ENCODE data around the gene CGN. TPM values are rescaled to one million over a fixed set of nuclear protein-coding genes. Genes with fewer than 3 reads are reported as not detected.

CGN gene
- total and polyA plus RNA-seq, 2 donors (not counting 3 experiments of a cell fraction or from before 2014, with no cell fraction given): 0.32 to 0.73 TPM

DNA sequence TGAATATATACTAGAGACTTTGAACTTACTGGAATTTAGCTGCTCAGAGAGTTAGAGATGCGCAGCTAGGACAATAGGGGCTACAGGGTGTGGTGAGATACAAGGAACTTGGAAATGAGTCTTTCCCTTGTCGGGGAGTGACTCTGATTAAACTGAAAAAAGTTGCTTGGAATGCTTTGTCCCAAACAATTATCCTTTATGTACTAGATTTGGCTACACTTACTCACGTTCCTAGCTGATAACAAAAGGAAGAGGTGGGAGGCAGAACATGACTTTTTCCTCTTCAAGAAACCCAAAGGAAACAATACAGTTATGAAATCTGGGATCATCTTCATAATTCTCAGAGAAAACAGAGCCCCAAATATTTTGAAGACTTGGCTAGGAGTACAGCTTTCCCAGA lies 6.9 kb upstream of the CGN start:
- no peak for DNase-seq (ENCODE audit: low read depth, low spot score)
- no peak overlapping the region for H2AFZ ChIP-seq (ENCODE audit: low read depth, low read length)
- intact Hi-C loops (cut with micrococcal nuclease): no loop called here
- H3K79me2 ChIP-seq (ENCODE audit: control insufficient read depth, insufficient read depth, low read length): no peaks in the 10 kb centered on the region
- POLR2A ChIA-PET: no interaction called here
- no TSS peak for BruUV-seq (replicated peaks)
- CTCF ChIA-PET: interaction anchor here (0.9 kb wide), 1 partner anchor 106 kb away, joined by 3 read pairs; no protein-coding TSS in a partner anchor
- H3K27ac ChIP-seq (ENCODE audit: insufficient read depth, low read depth, low read length): no peak overlapping the region
- no peaks in the 10 kb centered on the region for H3K36me3 ChIP-seq (ENCODE audit: control insufficient read depth in 2 of 2, extremely low read depth in 1 of 2, insufficient read depth in 2 of 2, low read length in 2 of 2)
- no peak overlapping the region for H3K9ac ChIP-seq (replicated peaks; ENCODE audit: extremely low read depth, insufficient read depth, low read length)
- peaks cover 0 to 6% of the 10 kb centered on the region in 2 experiments for H3K27me3 ChIP-seq (ENCODE audit: control insufficient read depth in 2 of 2, insufficient read depth in 2 of 2, low read length in 2 of 2)
- dilution Hi-C loops (cut with MboI; ENCODE audit: extremely low pct_ligation_motif_present, low sequenced_read_pairs): no loop called here
- no peak overlapping the region for H3K4me3 ChIP-seq (replicated peaks in 1 of 3; ENCODE audit: insufficient read depth in 1 of 3, low read depth in 1 of 3, low read length in 3 of 3)
- H3K9me3 ChIP-seq (replicated peaks; ENCODE audit: control insufficient read depth, insufficient read depth, low read length): no peaks in the 10 kb centered on the region
- no peak for FAIRE-seq
- H3K4me1 ChIP-seq (ENCODE audit: control insufficient read depth, extremely low read depth, insufficient read depth, low read length): no peaks in the 10 kb centered on the region
- TF ChIP-seq POLR2AphosphoS5 (IDR thresholded peaks at IDR 0.05; ENCODE audit: insufficient read depth, low read depth, low read length) (no peak), JUN (IDR thresholded peaks at IDR 0.05; ENCODE audit: borderline replicate concordance, insufficient read depth, insufficient read length, low read depth) (no peak), FOS (IDR thresholded peaks at IDR 0.05; ENCODE audit: borderline replicate concordance, insufficient read depth, low read length) (no peak), GATA2 (IDR thresholded peaks at IDR 0.05; ENCODE audit: insufficient read depth, insufficient read length, low read depth, low read length) (no peak), MYC (IDR thresholded peaks at IDR 0.05; ENCODE audit: low read depth, low read length) (no peak), EZH2 (IDR thresholded peaks at IDR 0.05; ENCODE audit: borderline replicate concordance, low read depth, low read length, severe bottlenecking) (no peak), POLR2A (IDR thresholded peaks at IDR 0.05; ENCODE audit: low read depth, low read length) (no peak)
- TF ChIP-seq, protein P1, sequence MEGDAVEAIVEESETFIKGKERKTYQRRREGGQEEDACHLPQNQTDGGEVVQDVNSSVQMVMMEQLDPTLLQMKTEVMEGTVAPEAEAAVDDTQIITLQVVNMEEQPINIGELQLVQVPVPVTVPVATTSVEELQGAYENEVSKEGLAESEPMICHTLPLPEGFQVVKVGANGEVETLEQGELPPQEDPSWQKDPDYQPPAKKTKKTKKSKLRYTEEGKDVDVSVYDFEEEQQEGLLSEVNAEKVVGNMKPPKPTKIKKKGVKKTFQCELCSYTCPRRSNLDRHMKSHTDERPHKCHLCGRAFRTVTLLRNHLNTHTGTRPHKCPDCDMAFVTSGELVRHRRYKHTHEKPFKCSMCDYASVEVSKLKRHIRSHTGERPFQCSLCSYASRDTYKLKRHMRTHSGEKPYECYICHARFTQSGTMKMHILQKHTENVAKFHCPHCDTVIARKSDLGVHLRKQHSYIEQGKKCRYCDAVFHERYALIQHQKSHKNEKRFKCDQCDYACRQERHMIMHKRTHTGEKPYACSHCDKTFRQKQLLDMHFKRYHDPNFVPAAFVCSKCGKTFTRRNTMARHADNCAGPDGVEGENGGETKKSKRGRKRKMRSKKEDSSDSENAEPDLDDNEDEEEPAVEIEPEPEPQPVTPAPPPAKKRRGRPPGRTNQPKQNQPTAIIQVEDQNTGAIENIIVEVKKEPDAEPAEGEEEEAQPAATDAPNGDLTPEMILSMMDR (IDR thresholded peaks at IDR 0.05; ENCODE audit: extremely low read depth in 1 of 2, insufficient read depth in 1 of 2, low read depth in 1 of 2, low read length in 2 of 2): no peak
- TF ChIP-seq, protein P2, sequence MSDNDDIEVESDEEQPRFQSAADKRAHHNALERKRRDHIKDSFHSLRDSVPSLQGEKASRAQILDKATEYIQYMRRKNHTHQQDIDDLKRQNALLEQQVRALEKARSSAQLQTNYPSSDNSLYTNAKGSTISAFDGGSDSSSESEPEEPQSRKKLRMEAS (IDR thresholded peaks at IDR 0.05; ENCODE audit: insufficient read depth, insufficient read length): no peak
- no peak overlapping the region for H3K4me2 ChIP-seq (ENCODE audit: insufficient read depth, low read length)
- H4K20me1 ChIP-seq (replicated peaks; ENCODE audit: control insufficient read depth, extremely low read depth, insufficient read depth, low read length): no peaks in the 10 kb centered on the region
- no peaks in the 10 kb centered on the region for H3K9me1 ChIP-seq (replicated peaks; ENCODE audit: control insufficient read depth, extremely low read depth, insufficient read depth, low read length)
